Erythroblast (primary cell): ENCODE measurements around the gene VRK2.

ENCODE experiments used
- GATA1 ChIP-seq: IDR thresholded peaks from 2 replicates; pipeline ENCODE4 v1.6.1; 2011; ENCODE audit warnings: low read depth, mild to moderate bottlenecking, control low read depth, low read length, moderate library complexity
- POLR2A ChIP-seq: IDR thresholded peaks from 2 replicates; pipeline ENCODE4 v1.6.1; 2011; ENCODE audit warnings: mild to moderate bottlenecking, low read length

GRCh38 chr2:58097025-58097424, 50.4 kb downstream of the VRK2 start:
- TF ChIP-seq POLR2A (no peak), GATA1 (no peak)
